HG03025 (cell line): ENCODE measurements around the gene WDR5.
"Not testable (repeated sequence)": the region's sequence is repeated elsewhere in the genome, so short reads cannot be mapped to it uniquely, and the experiment has no call there.

ENCODE experiments used
- ATAC-seq: cut with Tn5 transposase; IDR thresholded peaks from one replicate; pipeline ENCODE4 v1.9.1; 2021; ENCODE audit warnings: mild to moderate bottlenecking, moderate library complexity; ENCODE audit not compliant: unreplicated experiment, low FRiP score

The WDR5 gene

DNA sequence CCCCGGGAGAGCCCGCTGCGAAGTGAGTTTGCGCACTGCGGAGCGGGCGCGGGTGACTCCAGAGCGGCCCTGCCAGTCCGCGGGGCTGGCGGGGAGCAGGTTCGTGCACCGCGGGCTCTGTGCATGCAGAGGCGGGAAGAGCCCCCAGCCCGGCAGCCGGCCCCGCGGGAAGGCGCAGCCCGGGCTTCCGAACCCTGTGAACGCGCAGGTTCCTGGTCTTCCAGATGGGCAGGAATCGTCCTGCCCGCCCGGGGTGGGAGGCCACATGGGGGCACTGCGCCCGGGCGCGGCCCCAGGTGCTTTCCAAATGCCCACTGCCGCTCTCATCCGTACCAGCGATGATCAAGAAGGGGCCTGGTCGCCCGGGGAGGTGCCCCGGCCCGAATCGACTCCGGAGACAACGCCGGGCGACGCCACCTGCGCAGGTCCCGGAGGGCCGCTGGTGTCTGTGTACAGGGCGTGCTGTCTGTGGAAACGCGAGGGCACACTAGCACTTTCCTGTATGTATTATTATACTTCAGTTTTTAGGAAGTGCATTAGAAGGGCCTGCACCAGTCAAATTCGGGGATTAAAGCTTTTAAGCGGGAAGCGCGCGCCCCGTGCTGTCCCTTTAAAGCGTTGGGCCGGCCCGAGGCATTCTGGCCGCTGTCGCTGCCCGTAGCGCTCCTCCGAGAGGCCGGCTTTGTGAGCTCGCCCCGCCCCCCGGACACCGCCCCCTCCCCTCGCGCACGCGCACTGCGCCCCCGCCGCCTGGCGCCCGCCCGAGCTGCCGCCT lies at the start of gene WDR5:
Gene WDR5, plus strand, starts transcription at position 740 of the 775 bp plus-strand sequence. CDS start 3,796 bp downstream, outside the sequence.
- ATAC-seq, result peak; percentile 48

DNA sequence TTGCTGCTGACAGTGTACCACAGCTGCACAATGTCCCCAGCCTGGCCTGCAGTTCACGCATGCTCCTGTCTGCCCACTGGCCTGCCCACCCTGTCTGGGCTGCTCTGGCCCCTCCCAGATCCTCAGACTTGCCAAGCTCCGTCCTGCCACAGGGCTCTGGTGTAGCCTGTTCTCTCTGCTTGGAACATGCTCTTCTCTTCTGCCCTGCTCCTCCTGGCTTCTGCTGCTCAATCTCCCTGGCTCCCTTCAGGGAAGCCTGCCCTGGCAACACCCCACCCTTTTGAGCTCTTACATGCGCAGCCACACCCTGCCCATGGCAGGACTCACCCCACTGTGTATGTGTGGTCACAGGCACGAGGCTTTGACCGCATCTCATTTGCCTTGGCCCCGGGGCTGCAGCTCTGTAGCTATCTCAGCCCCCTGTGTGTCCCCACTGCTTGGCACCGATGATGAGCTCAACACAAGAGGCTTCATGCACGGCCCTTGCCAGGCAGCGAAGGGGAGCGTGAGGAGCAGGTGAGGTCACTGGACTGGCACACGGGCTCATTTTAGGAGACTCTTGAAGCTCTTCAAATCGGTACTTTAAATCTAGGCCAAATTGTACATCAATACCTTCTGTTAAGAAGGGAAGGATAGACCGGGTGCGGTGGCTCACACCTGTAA lies 47.7 kb upstream of the WDR5 start:
- ATAC-seq, result no peak

DNA sequence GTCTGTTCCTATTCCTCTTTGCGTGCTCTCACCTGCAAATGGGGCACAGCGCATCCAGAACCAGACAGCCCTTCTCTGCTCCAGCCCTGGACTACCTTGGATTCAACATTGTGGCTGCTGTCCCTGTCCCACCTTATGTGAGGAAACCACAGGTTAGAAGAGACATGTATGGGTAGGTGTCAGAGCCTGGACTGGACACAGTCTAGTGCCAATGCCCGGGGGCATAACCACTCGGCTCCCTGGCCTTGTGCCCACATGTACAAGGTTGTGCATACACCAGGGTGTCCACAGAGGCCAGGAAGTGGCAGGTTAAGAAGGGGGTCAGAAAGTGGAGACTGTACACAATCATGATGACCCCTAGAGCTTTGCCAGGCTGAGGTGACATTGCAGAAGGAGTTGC lies 45.9 kb upstream of the WDR5 start:
- ATAC-seq, result no peak

GRCh38 chr9:134099123-134099761 lies 36.6 kb upstream of the WDR5 start:
- no peak for ATAC-seq

- ATAC-seq, result no peak
These were observed 35.8 kb upstream of the WDR5 start for GRCh38 chr9:134100040-134100439.

- not testable (repeated sequence) for ATAC-seq
These were observed 34.7 kb upstream of the WDR5 start for GRCh38 chr9:134101133-134101532.

DNA sequence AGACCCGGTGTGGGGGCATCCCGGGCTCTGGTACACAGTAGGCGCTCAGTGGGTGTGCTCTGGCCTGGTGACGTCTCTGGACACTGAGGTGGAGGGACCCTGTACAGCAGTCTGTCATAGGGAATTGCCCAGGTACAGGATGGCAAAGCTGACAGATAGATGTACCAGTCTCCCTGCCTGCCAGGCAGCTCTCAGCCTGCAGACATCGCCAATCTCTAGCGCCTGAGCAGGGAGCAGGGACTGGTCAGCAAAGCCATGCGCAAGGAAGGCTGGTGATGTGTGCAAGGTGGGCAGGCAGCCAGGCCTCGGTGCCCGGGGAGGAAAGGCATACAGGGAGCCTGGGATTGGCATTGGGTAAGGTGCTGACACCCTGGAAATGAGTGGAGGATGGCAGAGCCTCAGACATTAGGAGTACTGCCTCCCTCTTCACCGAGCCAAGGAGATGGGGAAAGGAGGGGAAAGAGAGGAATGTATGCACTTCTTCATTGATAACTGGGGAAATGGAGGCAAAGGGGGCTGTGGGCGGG lies 34.2 kb upstream of the WDR5 start:
- ATAC-seq, result no peak

DNA sequence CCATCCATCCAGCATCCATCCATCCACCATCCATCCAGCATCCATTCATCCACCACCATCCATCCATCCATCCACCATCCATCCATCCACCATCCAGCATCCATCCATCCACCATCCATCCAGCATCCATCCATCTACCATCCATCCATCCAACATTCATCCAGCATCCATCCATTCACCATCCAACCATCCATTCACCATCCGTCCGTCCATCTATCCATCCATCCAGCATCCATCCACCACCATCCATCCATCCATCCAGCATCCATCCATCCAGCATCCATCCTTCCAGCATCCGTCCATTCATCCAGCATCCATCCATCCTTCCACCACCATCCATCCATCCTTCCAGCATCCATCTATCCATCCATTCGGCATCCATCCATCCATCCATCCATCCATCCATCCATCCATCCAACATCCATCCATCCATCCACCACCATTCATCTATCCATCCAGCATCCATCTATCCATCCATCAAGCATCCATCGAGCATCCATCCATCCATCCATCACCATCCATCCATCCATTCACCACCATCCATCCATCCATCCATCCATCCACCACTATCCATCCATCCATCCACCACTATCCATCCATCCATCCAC lies 32.4 kb upstream of the WDR5 start:
- no peak for ATAC-seq

GRCh38 chr9:134111064-134111463 lies 24.8 kb upstream of the WDR5 start:
- ATAC-seq, result no peak

DNA sequence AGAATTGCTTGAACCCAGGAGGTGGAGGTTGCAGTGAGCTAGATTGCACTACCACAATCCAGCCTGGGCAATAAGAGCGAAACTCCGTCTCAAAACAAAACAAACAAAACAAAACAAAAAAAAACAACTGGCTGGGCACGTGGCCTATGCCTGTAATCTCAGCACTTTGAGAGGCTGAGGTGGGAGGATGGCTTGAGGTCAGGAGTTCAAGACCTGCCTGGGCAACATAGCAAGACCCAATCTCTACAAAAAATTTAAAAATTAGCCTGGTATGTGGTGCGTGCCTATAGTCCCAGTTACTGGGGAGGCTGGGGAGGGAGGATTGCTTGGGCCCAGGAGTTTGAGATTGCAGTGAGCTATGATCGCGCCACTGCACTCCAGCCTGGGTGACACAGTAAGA lies 23.3 kb upstream of the WDR5 start:
- ATAC-seq, result no peak

DNA sequence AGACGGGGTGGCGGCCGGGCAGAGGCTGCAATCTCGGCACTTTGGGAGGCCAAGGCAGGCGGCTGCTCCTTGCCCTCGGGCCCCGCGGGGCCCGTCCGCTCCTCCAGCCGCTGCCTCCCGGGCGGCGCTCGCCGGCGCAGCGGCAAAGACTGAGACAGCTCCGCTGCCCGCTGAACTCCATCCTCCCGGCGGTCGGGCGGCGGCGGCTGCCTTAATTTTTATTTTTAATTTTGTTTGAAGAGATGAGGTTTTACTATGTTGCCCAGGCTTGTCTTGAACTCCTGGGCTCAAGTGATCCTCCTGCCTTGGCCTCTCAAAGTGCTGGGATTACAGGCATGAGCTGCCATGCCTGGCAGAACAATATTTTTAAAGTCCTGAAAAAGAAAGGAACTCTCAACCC lies 16.9 kb upstream of the WDR5 start:
- not testable (repeated sequence) for ATAC-seq

DNA sequence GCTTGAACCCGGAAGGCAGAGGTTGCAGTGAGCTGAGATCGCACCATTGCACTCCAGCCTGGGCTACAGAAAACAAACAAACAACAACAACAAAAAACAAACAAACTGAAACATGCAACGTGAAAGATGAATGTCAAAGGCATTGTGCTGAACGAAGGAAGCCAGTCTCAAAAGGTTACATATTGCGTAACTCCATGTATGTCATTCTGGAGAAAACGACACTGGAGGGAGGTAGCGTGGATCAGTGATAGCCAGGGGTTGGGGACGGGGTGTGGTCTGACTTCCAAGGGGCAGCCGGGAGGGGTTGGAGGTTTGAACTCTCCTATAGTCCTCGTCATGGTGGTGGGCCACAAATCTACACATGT lies 12.1 kb upstream of the WDR5 start:
- ATAC-seq, result no peak

GRCh38 chr9:134125413-134126095 lies 10.3 kb upstream of the WDR5 start:
- ATAC-seq, result no peak

DNA sequence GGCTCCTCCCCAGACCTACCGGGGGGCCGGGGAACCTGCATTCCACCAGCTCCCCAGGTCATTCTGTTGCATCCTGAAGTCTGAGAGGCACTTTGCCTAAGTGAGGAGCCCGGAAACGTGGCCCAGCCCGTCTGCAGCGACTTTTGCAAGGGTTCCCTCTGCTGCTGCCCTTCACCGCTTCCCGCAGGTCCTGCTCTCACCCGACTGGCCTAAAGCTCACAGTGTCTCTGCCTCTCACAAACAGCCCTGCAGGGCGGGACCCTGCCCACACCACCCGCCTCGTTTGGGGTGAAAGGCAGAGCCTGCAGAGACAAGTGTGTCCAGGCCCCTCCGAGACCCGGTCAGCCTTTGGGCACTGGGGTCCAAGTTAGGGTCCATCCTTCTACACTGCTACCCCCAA lies 9.5 kb upstream of the WDR5 start:
- no peak for ATAC-seq

GRCh38 chr9:134127065-134127580 lies 8.8 kb upstream of the WDR5 start:
- no peak for ATAC-seq

- ATAC-seq, result no peak
These were observed 8.3 kb upstream of the WDR5 start for GRCh38 chr9:134127616-134128015.

DNA sequence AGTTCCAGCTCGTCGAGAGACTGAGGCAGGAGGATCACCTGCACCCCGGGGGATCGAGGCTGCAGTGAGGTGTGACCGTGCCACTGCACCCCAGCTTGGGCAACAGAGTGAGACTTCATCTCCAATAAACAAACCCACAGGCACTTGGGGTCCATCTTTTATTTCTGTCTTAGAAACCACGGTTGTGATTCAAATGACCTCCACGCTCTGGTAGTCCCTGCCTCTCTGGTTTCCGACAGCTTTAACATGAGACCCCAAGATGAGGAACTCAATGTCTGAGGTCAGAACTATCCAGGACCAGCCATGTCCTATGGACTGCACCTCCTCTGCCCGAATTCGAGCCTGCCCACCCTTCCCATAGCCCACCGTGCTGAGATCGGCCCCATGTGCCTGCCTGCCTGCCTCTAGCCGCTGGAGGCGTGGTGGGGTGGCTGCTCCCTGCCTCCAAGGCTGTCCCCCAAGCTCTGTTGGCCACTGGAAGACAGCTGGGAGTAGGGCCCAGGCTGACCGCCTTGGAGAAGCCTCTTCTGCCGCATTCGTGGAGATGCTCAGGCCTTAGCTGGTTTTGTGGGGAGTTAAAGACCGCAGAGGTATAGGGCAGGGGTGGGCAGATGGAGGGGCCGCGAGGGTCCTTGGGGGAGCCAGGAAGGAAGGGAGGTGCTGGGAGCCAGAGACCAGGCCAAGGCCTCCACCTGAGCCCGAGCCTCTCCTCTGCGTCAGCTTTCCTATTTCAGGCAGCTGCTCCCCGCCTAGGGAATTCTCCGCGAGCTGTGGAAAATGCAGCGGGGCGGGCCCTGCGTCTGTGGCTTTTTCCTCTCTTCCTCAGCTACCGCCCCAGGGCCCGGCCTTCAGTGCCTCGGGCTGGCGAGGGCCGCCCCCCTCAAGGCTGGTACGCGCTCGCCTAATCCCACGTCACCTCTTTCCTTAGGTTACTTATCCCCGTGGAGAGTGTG lies 6.9 kb upstream of the WDR5 start:
- no peak for ATAC-seq

GRCh38 chr9:134130503-134131375 lies 5.1 kb upstream of the WDR5 start:
- ATAC-seq, result no peak
